Tibial artery (tissue), 4 donors: Measurements from ENCODE around the gene KIAA2012.

ENCODE experiments used
- DNase-seq, 2 donors: peaks; one replicate each; pipeline ENCODE4 v3.0.0-alpha.2; 2019
- H3K27ac ChIP-seq, 2 donors: fragments of 200-600 bp; sonication (generic) in 1 of 2; 1 replicate in 1 of 2; 2 replicates in 1 of 2; pipeline ENCODE4 v1.5.1; 2018 to 2019; ENCODE audit warnings: mild to moderate bottlenecking in 1 of 2
- H3K27me3 ChIP-seq, 2 donors: fragments of 200-600 bp; sonication (generic) in 1 of 2; one replicate each; pipeline versions ENCODE4 v1.5.1 to v1.6.0; 2016 to 2019
- H3K36me3 ChIP-seq, 3 donors: fragments of 200-600 bp; sonication (generic) in 2 of 3; one replicate each; pipeline ENCODE4 v1.5.1; 2016 to 2019; ENCODE audit warnings: mild to moderate bottlenecking in 2 of 3
- H3K4me1 ChIP-seq, 4 donors: fragments of 200-600 bp; sonication (generic) in 2 of 4; 1 replicate in 3 of 4; 2 replicates in 1 of 4; pipeline ENCODE4 v1.5.1; 2016 to 2019
- H3K4me3 ChIP-seq, 2 donors: fragments of 200-600 bp; sonication (generic) in 1 of 2; 1 replicate in 1 of 2; 2 replicates in 1 of 2; pipeline ENCODE4 v1.5.1; 2018 to 2019; ENCODE audit warnings: mild to moderate bottlenecking in 2 of 2
- H3K9me3 ChIP-seq, 3 donors: fragments of 200-600 bp; sonication (generic) in 1 of 3; one replicate each; pipeline ENCODE4 v1.5.1; 2016 to 2019
- intact Hi-C: fragments of 100-400 bp; cut with DNase I; formaldehyde crosslinking; loops from one replicate; pipeline ENCODE4 v1.15.0; 2023; ENCODE audit warnings: low total_unique reads
- TF ChIP-seq, protein P1 (sequence below), 2 experiments: fragments of 200-600 bp in 1 of 2; fragments of 450-650 bp in 1 of 2; IDR thresholded peaks; one replicate each; pipeline ENCODE4 v1.5.1; 2017 to 2019; ENCODE audit warnings: antibody characterized with exemption in 2 of 2, mild to moderate bottlenecking in 1 of 2, moderate library complexity in 1 of 2

The KIAA2012 gene

DNA sequence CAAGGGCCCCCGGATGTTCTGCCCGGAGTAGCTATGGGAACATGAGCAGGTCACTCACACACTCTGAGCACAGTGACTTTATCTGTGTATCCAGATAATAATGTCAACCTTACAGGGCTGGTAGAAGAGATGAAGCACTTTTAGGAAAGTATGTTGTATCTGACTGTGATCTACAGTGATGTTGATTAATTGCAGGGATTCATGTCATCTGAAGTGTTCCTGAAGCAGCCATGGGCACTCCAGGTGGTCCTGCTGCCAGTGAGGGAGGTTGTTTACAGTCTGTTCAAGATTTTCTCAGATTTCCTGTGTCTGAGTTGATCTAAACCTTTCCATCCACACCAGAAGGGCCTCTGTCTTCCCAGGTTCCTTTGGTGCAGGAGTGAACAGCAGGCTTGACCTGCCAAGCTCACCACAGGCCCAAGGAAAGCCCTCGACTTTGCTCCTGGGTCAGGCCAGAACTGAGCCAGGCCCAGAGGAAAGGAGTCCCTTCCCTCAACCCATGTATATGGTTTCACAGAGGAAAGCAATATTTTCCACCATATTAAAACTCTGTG lies 28.0 kb downstream of the KIAA2012 start:
- TF ChIP-seq, protein P1, sequence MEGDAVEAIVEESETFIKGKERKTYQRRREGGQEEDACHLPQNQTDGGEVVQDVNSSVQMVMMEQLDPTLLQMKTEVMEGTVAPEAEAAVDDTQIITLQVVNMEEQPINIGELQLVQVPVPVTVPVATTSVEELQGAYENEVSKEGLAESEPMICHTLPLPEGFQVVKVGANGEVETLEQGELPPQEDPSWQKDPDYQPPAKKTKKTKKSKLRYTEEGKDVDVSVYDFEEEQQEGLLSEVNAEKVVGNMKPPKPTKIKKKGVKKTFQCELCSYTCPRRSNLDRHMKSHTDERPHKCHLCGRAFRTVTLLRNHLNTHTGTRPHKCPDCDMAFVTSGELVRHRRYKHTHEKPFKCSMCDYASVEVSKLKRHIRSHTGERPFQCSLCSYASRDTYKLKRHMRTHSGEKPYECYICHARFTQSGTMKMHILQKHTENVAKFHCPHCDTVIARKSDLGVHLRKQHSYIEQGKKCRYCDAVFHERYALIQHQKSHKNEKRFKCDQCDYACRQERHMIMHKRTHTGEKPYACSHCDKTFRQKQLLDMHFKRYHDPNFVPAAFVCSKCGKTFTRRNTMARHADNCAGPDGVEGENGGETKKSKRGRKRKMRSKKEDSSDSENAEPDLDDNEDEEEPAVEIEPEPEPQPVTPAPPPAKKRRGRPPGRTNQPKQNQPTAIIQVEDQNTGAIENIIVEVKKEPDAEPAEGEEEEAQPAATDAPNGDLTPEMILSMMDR (IDR thresholded peaks at IDR 0.05) = no peak
- intact Hi-C loops = no loop called here
- Histone ChIP-seq H3K4me1 (no peaks in the 10 kb centered on the region), H3K9me3 (no peaks in the 10 kb centered on the region), H3K27ac (no peak overlapping the region), H3K4me3 (no peak overlapping the region), H3K36me3 (no peaks in the 10 kb centered on the region), H3K27me3 (no peaks in the 10 kb centered on the region)
- DNase-seq = no peak

DNA sequence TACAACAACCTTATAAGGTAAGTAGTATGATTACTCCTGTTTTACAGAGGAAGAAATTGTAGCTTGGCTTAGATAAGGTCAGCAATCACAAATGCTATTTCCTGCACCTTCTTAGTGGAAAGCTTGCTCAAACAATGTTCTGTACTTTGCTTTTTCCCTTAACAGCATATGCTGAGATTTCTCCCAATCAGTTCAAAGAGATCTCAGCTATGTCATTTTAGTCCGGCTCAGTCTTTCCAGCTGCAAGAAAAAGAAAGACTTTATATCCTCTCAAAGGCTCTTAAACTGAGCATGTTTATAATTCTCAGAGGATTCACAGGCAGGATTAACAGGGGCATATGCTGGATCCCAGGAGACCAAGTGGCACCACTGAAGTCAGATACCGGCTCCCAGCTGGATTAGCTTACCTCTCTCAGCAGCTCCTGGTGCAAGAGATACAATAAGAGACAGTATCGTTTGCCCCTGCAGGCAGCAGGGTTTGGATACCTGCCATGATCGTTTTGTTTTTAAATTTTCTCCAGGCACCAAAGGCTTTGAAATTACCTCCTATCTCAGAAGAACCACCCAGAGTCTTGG lies 29.5 kb downstream of the KIAA2012 start:
- Histone ChIP-seq H3K4me3 (no peak overlapping the region), H3K9me3 (no peaks in the 10 kb centered on the region), H3K27ac (no peak overlapping the region), H3K36me3 (no peaks in the 10 kb centered on the region), H3K27me3 (no peaks in the 10 kb centered on the region), H3K4me1 (no peaks in the 10 kb centered on the region)
- TF ChIP-seq, protein P1 (IDR thresholded peaks at IDR 0.05) = no peak
- intact Hi-C loops = no loop called here
- DNase-seq = no peak

DNA sequence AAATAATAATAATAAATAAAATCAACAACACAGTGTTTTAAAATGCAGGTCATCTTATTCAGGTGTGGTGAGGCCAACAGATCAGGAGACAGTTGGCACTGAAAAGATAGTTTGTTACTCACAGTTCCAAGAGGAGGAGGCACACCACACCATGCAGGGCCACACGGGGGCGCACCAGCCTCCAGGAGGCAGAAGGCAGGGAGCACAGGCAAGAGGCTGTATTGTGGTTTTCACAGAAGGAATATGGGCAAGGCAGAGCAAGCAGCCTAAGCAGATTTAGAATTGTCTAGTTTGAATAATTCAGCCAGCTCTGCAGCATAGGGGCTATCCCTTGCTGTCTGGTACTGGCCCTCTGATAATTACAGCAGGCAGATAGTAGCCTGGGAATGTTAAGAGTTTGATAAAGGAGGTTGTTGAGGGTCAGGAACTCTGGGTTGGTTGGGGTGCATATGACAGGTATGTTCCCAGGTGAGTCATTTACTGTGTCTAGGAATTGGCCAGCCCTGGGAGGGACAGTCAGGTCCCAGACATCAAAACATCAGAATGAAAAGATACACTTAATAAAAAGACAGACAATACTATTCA lies 31.3 kb downstream of the KIAA2012 start:
- Histone ChIP-seq H3K27me3 (no peaks in the 10 kb centered on the region), H3K4me3 (no peak overlapping the region), H3K36me3 (no peaks in the 10 kb centered on the region), H3K27ac (no peak overlapping the region), H3K9me3 (no peaks in the 10 kb centered on the region), H3K4me1 (peaks cover 0 to 3% (median 0%) of the 10 kb centered on the region in 4 donors)
- intact Hi-C loops = no loop called here
- no peak for DNase-seq
- TF ChIP-seq, protein P1 (IDR thresholded peaks at IDR 0.05) = no peak

DNA sequence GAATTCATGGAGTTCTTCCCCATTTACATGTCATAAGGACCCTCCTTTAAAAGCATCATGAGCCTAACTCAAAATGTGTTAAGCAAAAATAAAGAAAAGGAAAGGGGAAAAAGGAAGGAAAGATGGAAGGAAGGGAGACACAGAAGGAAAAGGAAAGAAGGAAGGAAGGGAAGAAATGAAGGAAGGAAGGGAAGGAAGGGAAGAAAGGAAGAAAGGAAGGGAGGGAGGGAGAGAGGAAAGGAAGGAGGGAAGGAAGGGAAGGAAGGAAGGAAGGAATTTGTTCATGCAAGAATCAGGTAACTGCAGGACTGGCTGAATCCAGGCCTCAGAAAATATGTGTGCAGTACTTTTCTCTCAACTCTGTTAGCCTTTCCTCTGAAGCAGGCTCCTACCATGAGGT lies 32.0 kb downstream of the KIAA2012 start:
- TF ChIP-seq, protein P1 (IDR thresholded peaks at IDR 0.05) = no peak
- intact Hi-C loops = no loop called here
- DNase-seq = no peak
- Histone ChIP-seq H3K9me3 (no peaks in the 10 kb centered on the region), H3K27me3 (no peaks in the 10 kb centered on the region), H3K4me3 (no peak overlapping the region), H3K4me1 (peaks cover 0 to 9% (median 4%) of the 10 kb centered on the region in 4 donors), H3K27ac (no peak overlapping the region), H3K36me3 (no peaks in the 10 kb centered on the region)

DNA sequence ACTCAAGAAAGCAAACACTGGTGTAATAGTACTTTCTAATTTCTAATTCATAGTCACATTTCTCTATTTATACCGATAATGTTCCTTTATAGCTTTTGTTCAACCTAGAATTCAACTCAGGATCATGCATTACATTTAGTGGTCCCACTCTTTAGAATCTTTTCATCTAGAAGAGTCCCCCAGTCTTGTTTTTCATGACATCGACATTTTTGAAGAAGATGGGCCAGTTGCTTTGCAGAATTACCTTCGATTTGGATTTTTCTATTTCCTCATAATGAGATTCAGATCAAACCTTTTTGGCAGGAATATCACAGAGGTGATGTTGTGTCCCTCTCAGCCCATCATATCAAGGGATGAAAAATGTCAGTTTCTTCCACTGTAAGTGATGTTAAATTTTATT lies 35.3 kb downstream of the KIAA2012 start:
- H3K27ac ChIP-seq = no peak overlapping the region
- H3K27me3 ChIP-seq = no peaks in the 10 kb centered on the region
- H3K4me3 ChIP-seq = no peak overlapping the region
- TF ChIP-seq, protein P1 (IDR thresholded peaks at IDR 0.05) = no peak
- intact Hi-C loops = no loop called here
- peaks cover 0 to 9% (median 6%) of the 10 kb centered on the region in 4 donors for H3K4me1 ChIP-seq
- H3K36me3 ChIP-seq = no peaks in the 10 kb centered on the region
- DNase-seq = no peak
- no peaks in the 10 kb centered on the region for H3K9me3 ChIP-seq
